H54 (cell line): ENCODE results near the gene ABLIM1.

Experiments used
- DNase-seq: peaks from one replicate; pipeline ENCODE4 v3.0.0; 2011; ENCODE audit warnings: low spot score, mixed read lengths; ENCODE audit not compliant: insufficient read length
- FAIRE-seq: peaks from 3 replicates; lab custom pipeline; 2011; peaks lifted over from hg19 to GRCh38; lab: Jason Lieb, UNC
- POLR2A ChIP-seq: IDR thresholded peaks from 2 replicates; pipeline ENCODE4 v1.6.1; 2011; ENCODE audit warnings: low read depth, mild to moderate bottlenecking, low read length

Gene ABLIM1

DNA sequence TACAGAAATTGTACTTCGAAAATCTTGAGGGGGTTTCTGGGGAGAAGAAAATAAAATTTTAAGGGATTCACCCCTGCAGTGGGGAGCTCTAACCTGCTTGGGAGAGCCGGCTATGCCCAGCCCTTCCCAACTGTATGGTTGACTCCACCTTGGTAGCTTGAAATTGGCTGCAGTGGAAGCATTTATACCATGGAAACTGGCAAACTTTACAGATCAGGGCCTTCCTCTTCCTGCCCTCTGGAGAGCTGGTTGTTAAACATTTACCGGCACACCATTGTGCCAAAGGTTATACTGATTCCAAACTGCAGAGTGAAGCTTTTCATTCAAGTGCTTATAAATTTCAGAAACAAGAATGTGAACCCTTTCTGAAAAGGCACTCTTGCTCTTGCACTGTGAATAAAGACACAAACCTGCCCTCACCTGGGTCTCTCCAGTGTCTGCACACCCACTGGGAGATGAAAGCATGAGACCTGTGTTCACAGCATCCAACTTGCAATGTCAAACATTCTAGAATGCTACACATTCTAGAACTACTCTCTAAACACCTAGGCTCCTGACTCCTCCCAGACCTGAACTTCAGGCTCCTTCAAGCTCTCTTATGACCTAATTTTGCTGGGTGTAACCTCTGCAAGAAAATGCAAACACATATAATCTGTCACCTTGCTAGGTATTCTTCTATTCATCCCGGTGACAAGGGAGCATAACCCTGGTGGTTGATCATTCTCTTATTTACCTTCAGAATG lies 44.7 kb downstream of the ABLIM1 start:
- no peak for DNase-seq
- no peak for FAIRE-seq
- no peak for TF ChIP-seq POLR2A

DNA sequence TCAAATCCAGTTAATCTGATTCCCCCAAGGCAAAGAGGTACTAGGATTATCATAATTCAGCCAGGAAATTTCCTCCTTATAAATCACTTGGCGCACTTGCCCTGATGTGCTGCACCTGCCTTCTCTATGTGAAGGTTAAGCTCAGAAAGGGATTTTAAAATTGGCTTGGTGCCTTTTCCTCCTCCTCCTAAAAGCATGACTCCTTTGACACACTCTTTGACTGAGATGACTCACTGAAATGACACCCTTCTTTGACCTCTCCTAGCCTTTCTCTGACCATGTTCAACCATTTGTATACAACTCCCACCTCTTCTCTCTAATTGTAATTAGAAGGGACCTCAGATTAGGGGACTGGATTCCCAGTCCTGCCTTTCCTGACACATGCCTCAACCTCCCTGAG lies 46.5 kb downstream of the ABLIM1 start:
- DNase-seq (no peak), FAIRE-seq (no peak)
- no peak for TF ChIP-seq POLR2A

DNA sequence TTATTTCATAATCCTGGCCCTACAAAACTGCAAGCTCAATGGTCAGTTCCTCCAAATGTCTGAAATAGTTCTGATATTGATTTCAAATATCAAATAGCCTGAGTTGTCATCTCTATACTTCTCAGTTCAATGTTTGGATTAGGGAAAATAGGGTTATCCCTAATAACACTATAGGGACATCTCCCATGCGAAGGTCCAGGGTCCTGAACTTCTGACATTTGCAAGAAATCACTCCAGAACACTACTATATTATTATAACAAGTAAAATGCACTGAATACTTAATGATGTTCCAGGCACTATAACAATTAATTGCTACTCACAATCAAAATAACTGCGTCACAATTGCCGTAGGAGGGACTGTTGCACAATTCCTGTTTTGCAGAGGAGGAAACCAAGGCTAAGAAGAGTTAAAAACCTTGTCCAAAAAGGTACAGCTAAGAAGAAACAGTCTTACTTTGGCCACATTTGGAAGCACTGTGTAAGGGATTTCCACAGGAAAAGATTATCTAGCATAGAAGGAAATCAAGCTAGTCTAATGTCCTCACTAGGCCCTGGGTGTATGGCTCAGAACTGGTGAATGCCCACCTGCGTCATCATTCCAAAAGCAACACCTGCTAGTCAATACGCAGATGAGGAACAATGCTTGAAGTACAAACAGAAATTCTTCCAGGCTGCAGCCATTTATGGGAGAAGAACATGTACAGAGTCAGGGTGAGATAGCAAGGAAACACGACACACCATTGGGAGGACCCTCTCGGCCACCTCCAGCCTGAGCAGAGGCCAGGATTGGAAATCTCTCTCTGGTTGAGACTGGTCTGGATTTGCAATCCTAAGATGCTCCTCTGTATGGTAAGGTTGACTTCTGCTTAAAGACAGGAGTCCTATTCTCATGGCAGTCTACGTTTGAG lies 48.3 kb downstream of the ABLIM1 start:
- FAIRE-seq (no peak), DNase-seq (no peak)
- TF ChIP-seq POLR2A = no peak

DNA sequence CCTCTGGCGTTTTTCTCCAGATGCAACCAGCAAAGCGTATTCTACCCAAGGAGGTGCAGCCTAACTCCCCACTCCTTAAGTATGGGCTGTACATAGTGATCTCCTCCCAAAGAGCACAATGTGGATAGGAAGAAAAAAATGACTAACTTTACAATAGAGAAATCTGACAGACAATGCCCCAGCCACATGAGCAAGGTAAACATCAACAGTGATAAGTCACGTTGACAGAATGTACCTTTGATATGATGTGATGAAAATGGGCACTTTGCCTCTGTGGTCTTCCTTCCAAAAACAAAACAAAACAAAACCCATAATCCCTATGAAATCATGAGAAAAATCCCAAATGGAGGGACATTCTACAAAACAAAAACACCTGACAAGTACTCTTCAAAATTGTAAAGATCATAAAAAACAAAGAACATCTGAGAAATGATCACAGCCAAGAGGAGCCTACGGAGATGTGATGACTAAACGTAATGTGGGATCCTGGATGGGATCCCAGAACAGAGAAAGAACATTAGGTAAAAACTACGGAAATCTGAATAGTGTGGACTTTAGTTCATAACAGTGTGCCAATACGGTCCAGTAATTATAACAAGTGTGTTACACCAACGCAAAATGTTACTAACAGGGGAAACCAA lies 50.6 kb downstream of the ABLIM1 start:
- no peak for FAIRE-seq
- no peak for TF ChIP-seq POLR2A
- DNase-seq = no peak

DNA sequence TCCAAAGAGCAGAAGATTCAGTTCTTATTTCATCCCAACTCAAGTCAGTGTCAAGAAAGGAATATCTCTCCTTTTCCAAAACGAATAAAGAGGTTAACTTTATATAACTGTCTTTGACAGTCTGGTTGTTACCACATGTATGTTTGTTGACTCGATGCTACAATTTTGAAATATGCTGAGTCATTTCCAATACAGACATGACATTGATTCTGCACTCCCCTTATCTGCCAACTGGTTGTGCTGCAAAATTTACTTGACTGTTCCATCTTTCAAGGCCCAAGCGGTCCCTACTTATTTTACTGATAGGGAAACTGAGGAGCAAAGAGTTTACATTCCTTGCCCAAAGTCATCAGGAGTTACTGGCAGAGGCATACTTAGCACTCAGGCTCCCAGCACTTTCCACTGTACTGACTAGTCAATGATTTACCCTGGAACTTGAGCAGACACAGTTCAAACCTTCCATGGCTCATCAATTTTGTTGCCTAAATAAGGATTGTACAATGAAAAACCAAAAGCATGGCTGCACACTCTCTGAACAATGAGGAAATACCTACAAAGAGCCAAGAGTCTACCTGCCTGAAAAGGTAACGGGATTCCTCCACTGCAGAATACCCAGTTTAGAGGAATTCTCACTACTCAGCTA lies 52.8 kb downstream of the ABLIM1 start:
- DNase-seq (no peak), FAIRE-seq (no peak)
- no peak for TF ChIP-seq POLR2A

DNA sequence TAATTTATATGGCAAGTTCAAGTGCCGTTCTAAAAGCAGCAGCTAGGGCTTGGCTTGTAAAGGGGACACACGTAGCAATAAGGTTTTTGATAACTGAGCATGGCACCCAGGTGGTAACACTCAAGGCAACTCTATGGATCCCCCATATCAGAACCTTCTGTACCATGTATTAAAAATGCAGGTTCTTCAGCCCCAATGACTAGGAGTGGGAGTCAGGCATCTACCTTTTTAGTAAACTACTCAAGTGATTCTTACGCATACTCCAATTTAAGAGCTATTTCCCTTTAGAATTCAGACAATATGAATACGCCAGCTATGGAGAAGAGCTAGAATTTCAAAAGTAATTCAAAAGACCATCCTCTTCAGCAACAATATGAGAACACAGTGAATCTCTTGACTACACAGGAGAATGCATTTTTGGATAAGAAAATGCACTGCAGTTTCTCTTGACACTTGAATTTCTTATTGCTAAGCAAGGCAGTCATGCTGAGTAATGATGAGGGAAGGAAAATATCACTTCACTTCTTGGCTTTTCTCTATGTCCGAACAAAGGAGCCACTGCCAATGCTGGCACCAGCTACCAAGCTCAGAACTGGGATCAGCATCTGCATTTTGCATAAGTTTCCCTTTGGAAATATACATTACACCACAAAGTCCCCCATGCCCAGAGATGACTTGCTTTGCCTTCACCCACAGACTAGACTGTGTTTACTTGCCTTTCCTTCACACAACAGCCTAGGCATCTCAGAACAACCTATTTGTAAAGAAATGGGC lies 53.5 kb downstream of the ABLIM1 start:
- TF ChIP-seq POLR2A = no peak
- no peak for DNase-seq
- no peak for FAIRE-seq

- no peak for TF ChIP-seq POLR2A
- DNase-seq = no peak
- FAIRE-seq = no peak
These were observed 54.1 kb downstream of the ABLIM1 start for GRCh38 chr10:114603948-114604347.

DNA sequence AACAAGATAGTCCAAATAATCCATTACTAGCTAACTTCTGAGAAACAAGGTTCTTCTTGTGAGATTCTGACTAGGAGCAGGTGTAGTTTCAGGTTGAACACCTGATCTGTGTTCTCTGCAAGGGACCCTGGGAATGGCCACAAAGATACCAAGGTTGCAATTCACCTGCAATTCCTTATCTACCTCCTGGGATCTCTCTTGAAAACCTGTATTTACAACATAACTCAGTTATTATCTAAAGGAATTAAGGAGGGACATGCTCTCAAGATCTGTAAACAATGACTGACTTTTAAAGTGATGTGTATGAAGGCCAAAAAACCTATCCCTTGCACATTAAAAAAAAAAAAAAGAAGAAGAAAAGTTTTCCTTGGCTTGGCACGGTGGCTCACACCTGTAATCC lies 54.8 kb downstream of the ABLIM1 start:
- no peak for TF ChIP-seq POLR2A
- DNase-seq = no peak
- no peak for FAIRE-seq

- TF ChIP-seq POLR2A = no peak
- FAIRE-seq (no peak), DNase-seq (no peak)
These were observed 58.0 kb downstream of the ABLIM1 start for GRCh38 chr10:114600057-114600456.

DNA sequence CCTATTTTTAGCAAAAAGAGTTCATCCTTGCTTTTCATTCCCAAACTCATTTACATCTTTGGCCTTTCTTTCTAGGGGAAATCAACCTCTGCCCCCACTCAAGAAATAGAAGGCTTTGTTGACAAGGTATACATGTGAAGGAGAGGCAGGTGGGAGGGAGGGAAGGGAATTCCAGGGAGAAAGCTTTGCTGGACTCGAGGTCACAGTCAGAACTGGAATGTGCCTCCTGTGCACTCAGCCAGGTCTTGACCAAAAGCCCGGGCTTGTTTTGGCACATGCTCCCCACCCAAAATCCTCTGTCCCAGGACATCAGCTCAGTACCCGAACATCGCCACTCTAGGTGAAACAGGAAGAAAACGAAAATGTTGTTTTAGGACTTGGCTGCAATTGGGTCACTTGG lies 61.3 kb downstream of the ABLIM1 start:
- TF ChIP-seq POLR2A = no peak
- FAIRE-seq (no peak), DNase-seq (no peak)

DNA sequence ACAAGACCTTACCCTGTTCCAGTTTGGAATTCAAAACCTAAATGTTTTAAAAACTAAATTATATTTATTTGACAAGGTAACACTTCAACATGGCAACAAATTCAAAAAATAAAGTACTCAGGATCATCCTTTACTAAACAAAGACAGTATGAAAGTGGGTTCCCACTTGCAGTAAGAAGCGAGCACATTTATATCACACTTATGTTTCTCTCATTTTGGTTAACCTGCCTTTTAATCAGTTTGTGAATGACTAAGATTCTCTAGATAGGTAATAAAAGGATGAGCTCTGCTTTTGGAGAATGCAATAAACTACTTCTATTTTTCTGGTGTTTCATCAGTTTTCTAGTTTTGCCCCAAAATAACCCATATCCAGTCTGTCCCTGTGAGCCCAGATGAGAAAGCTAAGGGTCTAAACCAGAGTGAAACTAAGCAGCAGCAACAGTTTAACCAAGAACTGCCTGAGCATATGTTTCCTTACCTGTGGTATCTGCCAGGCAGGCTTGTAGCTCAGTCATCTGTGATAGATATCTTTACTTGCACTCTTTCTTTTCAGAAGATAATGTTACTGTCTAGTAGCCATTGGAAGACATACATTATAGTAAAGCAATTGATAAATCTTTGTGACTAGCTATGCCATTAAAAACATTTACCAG lies 64.1 kb downstream of the ABLIM1 start:
- FAIRE-seq = no peak
- TF ChIP-seq POLR2A = no peak

GRCh38 chr10:114593240-114593792 lies 64.8 kb downstream of the ABLIM1 start:
- no peak for TF ChIP-seq POLR2A
- DNase-seq = no peak
- no peak for FAIRE-seq

More for the DNA sequence above, 64.1 kb downstream of the ABLIM1 start:
- no peak for DNase-seq
